WTC11 (cell line): ENCODE data around the gene SGPP2.

Experiments used
- ETV6 ChIP-seq: sonication (generic); formaldehyde crosslinking; IDR thresholded peaks from 2 replicates; pipeline ENCODE4 v1.8.1; 2022; ENCODE audit warnings: mild to moderate bottlenecking, missing genetic modification reagents
- NFE2L1 ChIP-seq: sonication (generic); formaldehyde crosslinking; IDR thresholded peaks from 2 replicates; pipeline ENCODE4 v1.8.1; 2023; ENCODE audit warnings: missing genetic modification reagents
- NR2C2 ChIP-seq: sonication (generic); formaldehyde crosslinking; IDR thresholded peaks from 2 replicates; pipeline ENCODE4 v1.8.0; 2022; ENCODE audit warnings: mild to moderate bottlenecking, missing genetic modification reagents
- NR3C1 ChIP-seq: sonication (generic); formaldehyde crosslinking; conservative IDR thresholded peaks from 2 replicates; pipeline ENCODE4 v1.8.1; 2023; ENCODE audit warnings: low read depth, mild to moderate bottlenecking, missing genetic modification reagents
- SMAD3 ChIP-seq: sonication (generic); formaldehyde crosslinking; IDR thresholded peaks from 2 replicates; pipeline ENCODE4 v1.8.0; 2022; ENCODE audit warnings: missing genetic modification reagents, mild to moderate bottlenecking, borderline replicate concordance
- SP1 ChIP-seq: sonication (generic); formaldehyde crosslinking; conservative IDR thresholded peaks from 2 replicates; pipeline ENCODE4 v1.8.1; 2022; ENCODE audit warnings: missing genetic modification reagents
- ZNF396 ChIP-seq: fragments of 250-450 bp; sonication (Bioruptor Pico); IDR thresholded peaks from 2 replicates; pipeline ENCODE4 v1.8.0; 2021; ENCODE audit warnings: mild to moderate bottlenecking, moderate library complexity, borderline replicate concordance
- ZNF416 ChIP-seq: fragments of 250-450 bp; sonication (Bioruptor Pico); IDR thresholded peaks from 2 replicates; pipeline ENCODE4 v1.9.0; 2021; ENCODE audit warnings: mild to moderate bottlenecking, inconsistent platforms
- TF ChIP-seq, protein P1 (sequence below): fragments of 200-600 bp; IDR thresholded peaks from 2 replicates; pipeline ENCODE4 v1.8.0; 2022; ENCODE audit warnings: antibody characterized with exemption
- TF ChIP-seq, protein P2 (sequence below): sonication (generic); formaldehyde crosslinking; IDR thresholded peaks from 2 replicates; pipeline ENCODE4 v1.8.1; 2022; ENCODE audit warnings: mild to moderate bottlenecking, missing genetic modification reagents, moderate library complexity, borderline replicate concordance
- TF ChIP-seq, protein P3 (sequence below): sonication (generic); formaldehyde crosslinking; IDR thresholded peaks from 2 replicates; pipeline ENCODE4 v1.8.1; 2023; ENCODE audit warnings: mild to moderate bottlenecking, missing genetic modification reagents, moderate library complexity
- TF ChIP-seq, protein P4 (sequence below): sonication (generic); formaldehyde crosslinking; IDR thresholded peaks from 2 replicates; pipeline ENCODE4 v1.8.0; 2022; ENCODE audit warnings: missing genetic modification reagents
- TF ChIP-seq, protein P5 (sequence below): sonication (generic); formaldehyde crosslinking; IDR thresholded peaks from 2 replicates; pipeline ENCODE4 v1.8.1; 2023; ENCODE audit warnings: mild to moderate bottlenecking, missing genetic modification reagents, moderate library complexity
- TF ChIP-seq, protein P6 (sequence below): sonication (generic); formaldehyde crosslinking; IDR thresholded peaks from 2 replicates; pipeline ENCODE4 v1.8.0; 2022; ENCODE audit warnings: mild to moderate bottlenecking, missing genetic modification reagents

DNA sequence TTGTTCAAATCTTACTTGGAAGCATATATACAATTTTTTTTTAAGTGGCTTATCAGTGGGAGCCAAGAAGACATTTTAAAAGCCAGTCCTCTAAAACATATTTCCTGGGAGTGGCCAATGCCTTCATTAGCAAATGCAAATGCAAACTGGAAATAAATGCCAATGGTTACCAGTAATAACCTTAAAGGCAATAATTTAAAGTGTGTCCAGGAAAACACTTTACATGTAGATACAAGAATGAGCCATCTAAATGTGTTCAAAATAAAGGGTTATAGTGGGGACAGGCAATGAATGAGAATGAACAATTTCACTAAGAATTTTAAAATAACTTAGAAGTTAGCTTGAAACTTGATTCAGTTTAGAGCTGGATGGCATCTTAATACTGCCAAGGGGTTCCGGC lies 167.3 kb downstream of the SGPP2 start:
- TF ChIP-seq, protein P1, sequence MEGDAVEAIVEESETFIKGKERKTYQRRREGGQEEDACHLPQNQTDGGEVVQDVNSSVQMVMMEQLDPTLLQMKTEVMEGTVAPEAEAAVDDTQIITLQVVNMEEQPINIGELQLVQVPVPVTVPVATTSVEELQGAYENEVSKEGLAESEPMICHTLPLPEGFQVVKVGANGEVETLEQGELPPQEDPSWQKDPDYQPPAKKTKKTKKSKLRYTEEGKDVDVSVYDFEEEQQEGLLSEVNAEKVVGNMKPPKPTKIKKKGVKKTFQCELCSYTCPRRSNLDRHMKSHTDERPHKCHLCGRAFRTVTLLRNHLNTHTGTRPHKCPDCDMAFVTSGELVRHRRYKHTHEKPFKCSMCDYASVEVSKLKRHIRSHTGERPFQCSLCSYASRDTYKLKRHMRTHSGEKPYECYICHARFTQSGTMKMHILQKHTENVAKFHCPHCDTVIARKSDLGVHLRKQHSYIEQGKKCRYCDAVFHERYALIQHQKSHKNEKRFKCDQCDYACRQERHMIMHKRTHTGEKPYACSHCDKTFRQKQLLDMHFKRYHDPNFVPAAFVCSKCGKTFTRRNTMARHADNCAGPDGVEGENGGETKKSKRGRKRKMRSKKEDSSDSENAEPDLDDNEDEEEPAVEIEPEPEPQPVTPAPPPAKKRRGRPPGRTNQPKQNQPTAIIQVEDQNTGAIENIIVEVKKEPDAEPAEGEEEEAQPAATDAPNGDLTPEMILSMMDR = no peak
- TF ChIP-seq ZNF396 (CRISPR knock-in tag) = no peak
- no peak for TF ChIP-seq ZNF416
- no peak for TF ChIP-seq NR3C1 (CRISPR knock-in tag)
- TF ChIP-seq SP1 (CRISPR knock-in tag) = no peak
- no peak for TF ChIP-seq ETV6 (CRISPR knock-in tag)
- no peak for TF ChIP-seq NR2C2 (CRISPR knock-in tag)
- TF ChIP-seq, protein P2, sequence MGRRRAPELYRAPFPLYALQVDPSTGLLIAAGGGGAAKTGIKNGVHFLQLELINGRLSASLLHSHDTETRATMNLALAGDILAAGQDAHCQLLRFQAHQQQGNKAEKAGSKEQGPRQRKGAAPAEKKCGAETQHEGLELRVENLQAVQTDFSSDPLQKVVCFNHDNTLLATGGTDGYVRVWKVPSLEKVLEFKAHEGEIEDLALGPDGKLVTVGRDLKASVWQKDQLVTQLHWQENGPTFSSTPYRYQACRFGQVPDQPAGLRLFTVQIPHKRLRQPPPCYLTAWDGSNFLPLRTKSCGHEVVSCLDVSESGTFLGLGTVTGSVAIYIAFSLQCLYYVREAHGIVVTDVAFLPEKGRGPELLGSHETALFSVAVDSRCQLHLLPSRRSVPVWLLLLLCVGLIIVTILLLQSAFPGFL (CRISPR knock-in tag) = no peak
- TF ChIP-seq, protein P3, sequence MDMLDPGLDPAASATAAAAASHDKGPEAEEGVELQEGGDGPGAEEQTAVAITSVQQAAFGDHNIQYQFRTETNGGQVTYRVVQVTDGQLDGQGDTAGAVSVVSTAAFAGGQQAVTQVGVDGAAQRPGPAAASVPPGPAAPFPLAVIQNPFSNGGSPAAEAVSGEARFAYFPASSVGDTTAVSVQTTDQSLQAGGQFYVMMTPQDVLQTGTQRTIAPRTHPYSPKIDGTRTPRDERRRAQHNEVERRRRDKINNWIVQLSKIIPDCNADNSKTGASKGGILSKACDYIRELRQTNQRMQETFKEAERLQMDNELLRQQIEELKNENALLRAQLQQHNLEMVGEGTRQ = no peak
- TF ChIP-seq NFE2L1 (CRISPR knock-in tag) = no peak
- TF ChIP-seq SMAD3 (CRISPR knock-in tag) = no peak
- TF ChIP-seq, protein P4, sequence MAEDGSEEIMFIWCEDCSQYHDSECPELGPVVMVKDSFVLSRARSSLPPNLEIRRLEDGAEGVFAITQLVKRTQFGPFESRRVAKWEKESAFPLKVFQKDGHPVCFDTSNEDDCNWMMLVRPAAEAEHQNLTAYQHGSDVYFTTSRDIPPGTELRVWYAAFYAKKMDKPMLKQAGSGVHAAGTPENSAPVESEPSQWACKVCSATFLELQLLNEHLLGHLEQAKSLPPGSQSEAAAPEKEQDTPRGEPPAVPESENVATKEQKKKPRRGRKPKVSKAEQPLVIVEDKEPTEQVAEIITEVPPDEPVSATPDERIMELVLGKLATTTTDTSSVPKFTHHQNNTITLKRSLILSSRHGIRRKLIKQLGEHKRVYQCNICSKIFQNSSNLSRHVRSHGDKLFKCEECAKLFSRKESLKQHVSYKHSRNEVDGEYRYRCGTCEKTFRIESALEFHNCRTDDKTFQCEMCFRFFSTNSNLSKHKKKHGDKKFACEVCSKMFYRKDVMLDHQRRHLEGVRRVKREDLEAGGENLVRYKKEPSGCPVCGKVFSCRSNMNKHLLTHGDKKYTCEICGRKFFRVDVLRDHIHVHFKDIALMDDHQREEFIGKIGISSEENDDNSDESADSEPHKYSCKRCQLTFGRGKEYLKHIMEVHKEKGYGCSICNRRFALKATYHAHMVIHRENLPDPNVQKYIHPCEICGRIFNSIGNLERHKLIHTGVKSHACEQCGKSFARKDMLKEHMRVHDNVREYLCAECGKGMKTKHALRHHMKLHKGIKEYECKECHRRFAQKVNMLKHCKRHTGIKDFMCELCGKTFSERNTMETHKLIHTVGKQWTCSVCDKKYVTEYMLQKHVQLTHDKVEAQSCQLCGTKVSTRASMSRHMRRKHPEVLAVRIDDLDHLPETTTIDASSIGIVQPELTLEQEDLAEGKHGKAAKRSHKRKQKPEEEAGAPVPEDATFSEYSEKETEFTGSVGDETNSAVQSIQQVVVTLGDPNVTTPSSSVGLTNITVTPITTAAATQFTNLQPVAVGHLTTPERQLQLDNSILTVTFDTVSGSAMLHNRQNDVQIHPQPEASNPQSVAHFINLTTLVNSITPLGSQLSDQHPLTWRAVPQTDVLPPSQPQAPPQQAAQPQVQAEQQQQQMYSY (CRISPR knock-in tag) = no peak
- TF ChIP-seq, protein P5, sequence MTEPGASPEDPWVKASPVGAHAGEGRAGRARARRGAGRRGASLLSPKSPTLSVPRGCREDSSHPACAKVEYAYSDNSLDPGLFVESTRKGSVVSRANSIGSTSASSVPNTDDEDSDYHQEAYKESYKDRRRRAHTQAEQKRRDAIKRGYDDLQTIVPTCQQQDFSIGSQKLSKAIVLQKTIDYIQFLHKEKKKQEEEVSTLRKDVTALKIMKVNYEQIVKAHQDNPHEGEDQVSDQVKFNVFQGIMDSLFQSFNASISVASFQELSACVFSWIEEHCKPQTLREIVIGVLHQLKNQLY (CRISPR knock-in tag) = no peak
- TF ChIP-seq, protein P6, sequence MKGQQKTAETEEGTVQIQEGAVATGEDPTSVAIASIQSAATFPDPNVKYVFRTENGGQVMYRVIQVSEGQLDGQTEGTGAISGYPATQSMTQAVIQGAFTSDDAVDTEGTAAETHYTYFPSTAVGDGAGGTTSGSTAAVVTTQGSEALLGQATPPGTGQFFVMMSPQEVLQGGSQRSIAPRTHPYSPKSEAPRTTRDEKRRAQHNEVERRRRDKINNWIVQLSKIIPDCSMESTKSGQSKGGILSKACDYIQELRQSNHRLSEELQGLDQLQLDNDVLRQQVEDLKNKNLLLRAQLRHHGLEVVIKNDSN (CRISPR knock-in tag) = no peak
